ENCODE data around the gene PSMG2.

The PSMG2 gene

GRCh38 chr18:12769136-12769535 lies 66.3 kb downstream of the PSMG2 start:
- DNase-seq (ENCODE audit: low spot score): no peak
- TF ChIP-seq, protein P1, sequence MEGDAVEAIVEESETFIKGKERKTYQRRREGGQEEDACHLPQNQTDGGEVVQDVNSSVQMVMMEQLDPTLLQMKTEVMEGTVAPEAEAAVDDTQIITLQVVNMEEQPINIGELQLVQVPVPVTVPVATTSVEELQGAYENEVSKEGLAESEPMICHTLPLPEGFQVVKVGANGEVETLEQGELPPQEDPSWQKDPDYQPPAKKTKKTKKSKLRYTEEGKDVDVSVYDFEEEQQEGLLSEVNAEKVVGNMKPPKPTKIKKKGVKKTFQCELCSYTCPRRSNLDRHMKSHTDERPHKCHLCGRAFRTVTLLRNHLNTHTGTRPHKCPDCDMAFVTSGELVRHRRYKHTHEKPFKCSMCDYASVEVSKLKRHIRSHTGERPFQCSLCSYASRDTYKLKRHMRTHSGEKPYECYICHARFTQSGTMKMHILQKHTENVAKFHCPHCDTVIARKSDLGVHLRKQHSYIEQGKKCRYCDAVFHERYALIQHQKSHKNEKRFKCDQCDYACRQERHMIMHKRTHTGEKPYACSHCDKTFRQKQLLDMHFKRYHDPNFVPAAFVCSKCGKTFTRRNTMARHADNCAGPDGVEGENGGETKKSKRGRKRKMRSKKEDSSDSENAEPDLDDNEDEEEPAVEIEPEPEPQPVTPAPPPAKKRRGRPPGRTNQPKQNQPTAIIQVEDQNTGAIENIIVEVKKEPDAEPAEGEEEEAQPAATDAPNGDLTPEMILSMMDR (IDR thresholded peaks at IDR 0.05; ENCODE audit: extremely low read depth, missing control alignments): no peak

GRCh38 chr18:12769644-12770440 lies 67.0 kb downstream of the PSMG2 start:
- DNase-seq (ENCODE audit: low spot score): no peak
- TF ChIP-seq, protein P1 (IDR thresholded peaks at IDR 0.05; ENCODE audit: extremely low read depth, missing control alignments): no peak

- TF ChIP-seq, protein P1 (IDR thresholded peaks at IDR 0.05; ENCODE audit: extremely low read depth, missing control alignments): no peak
- no peak for DNase-seq (ENCODE audit: low spot score)
Measured at GRCh38 chr18:12770469-12771219, 67.8 kb downstream of the PSMG2 start.

GRCh38 chr18:12772111-12772510 lies 69.3 kb downstream of the PSMG2 start:
- no peak for DNase-seq (ENCODE audit: low spot score)
- TF ChIP-seq, protein P1 (IDR thresholded peaks at IDR 0.05; ENCODE audit: extremely low read depth, missing control alignments): no peak

DNA sequence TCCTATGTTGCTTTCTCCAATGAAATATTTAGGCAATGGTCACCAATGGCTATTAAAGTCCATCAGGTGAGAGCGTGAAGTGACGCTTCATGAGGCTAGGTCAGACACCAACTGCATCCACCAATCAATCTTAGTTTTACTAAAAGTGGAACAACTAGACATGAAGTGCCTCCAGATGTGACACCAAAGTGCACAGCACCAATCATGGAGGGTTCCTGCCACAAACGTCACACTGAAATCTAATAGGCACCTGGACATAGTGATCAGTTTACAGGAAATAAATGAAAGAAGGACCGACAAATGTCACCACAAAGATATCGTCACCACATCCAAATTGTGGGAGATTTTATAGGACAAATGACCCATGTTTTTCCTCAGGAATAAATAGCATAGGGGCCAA lies 70.5 kb downstream of the PSMG2 start:
- TF ChIP-seq, protein P1 (IDR thresholded peaks at IDR 0.05; ENCODE audit: extremely low read depth, missing control alignments): no peak
- DNase-seq (ENCODE audit: low spot score): no peak

DNA sequence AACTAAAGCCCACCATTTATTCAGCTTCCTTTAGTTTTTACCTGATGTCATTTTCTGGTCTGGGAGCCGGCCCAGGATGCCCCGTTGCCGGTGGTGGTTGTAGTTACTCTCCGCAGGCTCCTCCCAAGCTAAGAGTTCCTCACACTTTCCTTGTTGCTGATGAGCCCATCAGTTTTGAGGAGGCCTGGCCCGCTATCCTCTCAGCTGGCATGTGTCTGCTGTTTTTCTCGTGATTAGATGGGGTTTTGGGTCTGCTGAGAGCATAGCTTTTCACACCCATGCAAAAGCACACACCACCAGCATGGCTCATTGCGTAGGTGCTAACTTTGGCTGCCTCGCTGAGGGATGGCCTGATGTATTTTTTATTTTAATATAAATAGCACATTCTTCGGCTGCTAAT lies 72.1 kb downstream of the PSMG2 start:
- TF ChIP-seq, protein P1 (IDR thresholded peaks at IDR 0.05; ENCODE audit: extremely low read depth, missing control alignments): no peak

More for the DNA sequence above, 72.1 kb downstream of the PSMG2 start:
- DNase-seq (ENCODE audit: low spot score): no peak

Data from GM20000 (cell line).